Testis (tissue), 2 donors: ENCODE measurements around the gene MIB1.

ENCODE experiments used
- CTCF ChIP-seq, 3 experiments: fragments of 450-650 bp in 2 of 3; fragments of 200-600 bp in 1 of 3; sonication (generic) in 1 of 3; IDR thresholded peaks; one replicate each; pipeline ENCODE4 v1.5.1; 2016 to 2019; ENCODE audit warnings: antibody characterized with exemption in 3 of 3, mild to moderate bottlenecking in 2 of 3, moderate library complexity in 1 of 3
- POLR2A ChIP-seq: fragments of 450-650 bp; IDR thresholded peaks from one replicate; pipeline ENCODE4 v1.6.1; 2017; ENCODE audit warnings: antibody characterized with exemption, mild to moderate bottlenecking, moderate library complexity

DNA sequence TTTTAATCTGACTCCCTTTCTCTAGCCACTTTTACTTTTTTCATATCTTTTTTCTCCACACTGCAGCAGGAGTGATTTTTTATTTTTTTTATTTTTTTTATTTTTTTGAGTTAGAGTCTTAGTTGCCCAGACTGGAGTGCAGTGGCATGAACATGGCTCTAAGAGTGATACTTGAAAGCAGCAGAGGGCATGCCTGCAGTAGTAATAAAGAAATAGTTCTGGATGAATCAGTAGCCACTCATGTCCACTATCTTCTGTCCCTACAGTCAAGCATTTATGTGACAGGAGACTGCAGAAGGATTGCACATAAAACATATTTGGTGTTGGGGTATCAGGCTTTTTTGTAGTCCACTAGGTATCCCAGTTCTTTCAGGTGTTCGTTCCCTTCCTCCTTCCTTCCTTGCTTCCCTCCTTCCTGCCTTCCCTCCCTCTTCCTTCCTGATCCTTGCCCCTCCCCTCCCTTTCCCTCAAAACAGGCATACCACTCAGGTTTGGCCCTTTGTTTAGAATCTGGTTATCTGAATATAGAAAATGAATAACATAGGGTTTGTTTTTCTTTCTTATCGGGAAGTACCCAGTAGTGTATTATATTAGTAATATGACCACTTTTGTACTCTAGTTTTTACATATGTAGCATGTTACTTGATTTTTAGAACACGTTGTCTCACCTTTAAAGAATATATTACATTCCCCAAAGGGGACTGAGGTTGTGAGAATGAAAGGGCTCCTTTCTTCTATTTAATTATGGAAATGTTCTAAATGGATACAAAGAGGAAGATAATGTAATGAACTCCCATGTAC lies 23.5 kb downstream of the MIB1 start:
- no peak for TF ChIP-seq CTCF (IDR thresholded peaks at IDR 0.05)
- no peak for TF ChIP-seq POLR2A
